Bronchial epithelial cell (primary cell): ENCODE results near the gene RECK. TPM values are rescaled to one million over a fixed set of nuclear protein-coding genes. Genes with fewer than 3 reads are reported as not detected.

Source experiments
- DNase-seq: peaks from one replicate; pipeline ENCODE4 v3.0.0-alpha.2; 2010; ENCODE audit warnings: low read depth
- FAIRE-seq: peaks from 2 replicates; lab custom pipeline; 2011; peaks lifted over from hg19 to GRCh38; lab: Jason Lieb, UNC
- H3K27me3 ChIP-seq: 2 replicates; pipeline ENCODE4 v1.5.1; 2011; ENCODE audit warnings: low read length; ENCODE audit not compliant: control insufficient read depth, insufficient read depth
- H3K36me3 ChIP-seq: 2 replicates; pipeline ENCODE4 v1.5.1; 2011; ENCODE audit warnings: low read length; ENCODE audit not compliant: control insufficient read depth, insufficient read depth
- H3K4me3 ChIP-seq: 2 replicates; pipeline ENCODE4 v1.5.1; 2011; ENCODE audit warnings: mild to moderate bottlenecking, low read depth, low read length, control low read depth
- total RNA-seq: library from RNA; depleted of rRNA; stranded (reverse); fragments of >200 nt; gene quantifications from 2 replicates; pipeline ENCODE4 v1.2.1, GENCODE V29; 2014
- TF ChIP-seq, protein P1 (sequence below): IDR thresholded peaks from 2 replicates; pipeline ENCODE4 v1.5.1; 2011; ENCODE audit warnings: mild to moderate bottlenecking, moderate library complexity, low read length, control low read depth, inconsistent platforms; ENCODE audit not compliant: insufficient read depth, severe bottlenecking

Gene RECK
- total RNA-seq, 1 donor from 2014 or later: 1.3 TPM

DNA sequence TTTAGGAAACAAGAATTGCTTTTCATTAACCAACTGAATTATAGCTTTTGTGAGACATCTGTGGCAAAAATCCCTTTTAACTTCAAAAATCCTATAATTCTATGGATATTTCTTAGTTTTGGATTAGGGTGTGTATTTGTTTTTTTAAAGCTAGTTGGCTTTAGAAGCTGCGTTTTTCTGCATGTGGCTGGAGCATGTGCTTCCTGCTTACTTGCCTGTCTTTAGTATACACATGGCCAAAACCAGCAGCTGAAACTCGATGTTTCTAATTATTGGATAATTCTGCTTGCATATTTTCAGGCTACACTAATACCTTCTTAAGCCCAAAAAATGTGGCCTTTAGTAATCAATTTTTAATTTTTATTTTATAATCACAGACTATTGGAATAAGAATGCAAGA is 8.9 kb downstream of the RECK start:
- Histone ChIP-seq H3K27me3 (no peaks in the 10 kb centered on the region), H3K4me3 (no peak overlapping the region), H3K36me3 (no peaks in the 10 kb centered on the region)
- DNase-seq (no peak), FAIRE-seq (no peak)
- TF ChIP-seq, protein P1, sequence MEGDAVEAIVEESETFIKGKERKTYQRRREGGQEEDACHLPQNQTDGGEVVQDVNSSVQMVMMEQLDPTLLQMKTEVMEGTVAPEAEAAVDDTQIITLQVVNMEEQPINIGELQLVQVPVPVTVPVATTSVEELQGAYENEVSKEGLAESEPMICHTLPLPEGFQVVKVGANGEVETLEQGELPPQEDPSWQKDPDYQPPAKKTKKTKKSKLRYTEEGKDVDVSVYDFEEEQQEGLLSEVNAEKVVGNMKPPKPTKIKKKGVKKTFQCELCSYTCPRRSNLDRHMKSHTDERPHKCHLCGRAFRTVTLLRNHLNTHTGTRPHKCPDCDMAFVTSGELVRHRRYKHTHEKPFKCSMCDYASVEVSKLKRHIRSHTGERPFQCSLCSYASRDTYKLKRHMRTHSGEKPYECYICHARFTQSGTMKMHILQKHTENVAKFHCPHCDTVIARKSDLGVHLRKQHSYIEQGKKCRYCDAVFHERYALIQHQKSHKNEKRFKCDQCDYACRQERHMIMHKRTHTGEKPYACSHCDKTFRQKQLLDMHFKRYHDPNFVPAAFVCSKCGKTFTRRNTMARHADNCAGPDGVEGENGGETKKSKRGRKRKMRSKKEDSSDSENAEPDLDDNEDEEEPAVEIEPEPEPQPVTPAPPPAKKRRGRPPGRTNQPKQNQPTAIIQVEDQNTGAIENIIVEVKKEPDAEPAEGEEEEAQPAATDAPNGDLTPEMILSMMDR: no peak

DNA sequence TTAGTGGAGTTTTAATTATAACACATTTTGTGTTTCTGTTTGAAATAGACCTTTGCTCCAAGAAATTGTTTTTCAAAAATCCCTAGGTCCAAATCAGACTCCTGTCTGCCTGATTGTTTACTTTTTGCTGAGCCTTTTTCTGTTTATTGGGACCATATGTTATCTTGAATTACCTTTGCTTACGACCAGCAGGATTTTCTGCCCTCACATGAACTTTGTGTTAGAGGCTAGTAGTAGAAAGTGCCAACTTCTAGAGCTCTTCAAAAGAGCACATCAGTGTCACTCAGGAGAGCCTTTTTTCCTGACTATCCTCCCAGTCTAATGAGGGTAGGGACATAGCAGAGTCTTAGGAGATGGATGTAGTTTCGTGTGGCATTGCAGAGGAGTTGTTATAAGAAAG is 10.2 kb downstream of the RECK start:
- DNase-seq (no peak), FAIRE-seq (no peak)
- TF ChIP-seq, protein P1: no peak
- Histone ChIP-seq H3K27me3 (no peaks in the 10 kb centered on the region), H3K4me3 (no peak overlapping the region), H3K36me3 (no peaks in the 10 kb centered on the region)

DNA sequence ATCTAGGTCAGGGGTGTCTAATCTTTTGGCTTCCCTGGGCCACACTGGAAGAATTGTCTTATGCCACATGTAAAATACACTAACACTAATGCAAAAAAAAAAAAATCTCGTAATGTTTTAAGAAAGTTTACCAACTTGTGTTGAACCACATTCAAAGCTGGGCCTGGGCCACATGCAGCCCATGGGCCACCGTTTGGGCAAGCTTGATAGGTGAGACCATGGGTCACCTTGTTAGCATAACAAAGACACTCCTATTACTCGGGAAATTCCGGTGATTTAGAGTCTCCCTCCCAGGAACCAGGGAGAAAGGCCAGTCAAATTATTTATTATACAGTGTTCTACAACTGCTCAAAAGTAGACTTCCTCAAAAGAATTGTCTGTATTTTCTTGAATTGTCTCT is 12.7 kb downstream of the RECK start:
- Histone ChIP-seq H3K4me3 (no peak overlapping the region), H3K27me3 (no peaks in the 10 kb centered on the region), H3K36me3 (no peaks in the 10 kb centered on the region)
- FAIRE-seq (no peak), DNase-seq (no peak)
- TF ChIP-seq, protein P1: no peak

DNA sequence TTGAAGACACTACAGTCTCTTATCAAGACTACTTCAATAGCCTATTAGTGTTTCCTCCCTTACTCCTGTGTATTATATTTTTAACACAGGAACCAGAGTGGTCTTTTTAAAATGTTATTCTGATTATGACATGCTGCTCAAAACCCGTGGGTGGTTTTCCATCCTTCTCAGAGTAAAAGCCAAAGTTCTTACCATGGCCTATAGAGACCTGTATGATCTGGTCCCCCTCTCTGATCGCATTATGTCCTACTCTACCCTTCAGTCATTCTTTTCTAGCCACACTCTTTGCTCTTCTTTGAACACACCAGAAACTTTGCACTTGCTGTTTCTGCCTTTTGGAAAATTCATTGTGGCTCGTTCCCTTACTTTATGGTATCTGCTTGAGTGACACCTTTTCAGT is 13.8 kb downstream of the RECK start:
- no peak overlapping the region for H3K4me3 ChIP-seq
- FAIRE-seq: no peak
- no peaks in the 10 kb centered on the region for H3K27me3 ChIP-seq
- H3K36me3 ChIP-seq: no peaks in the 10 kb centered on the region
- TF ChIP-seq, protein P1: no peak
- no peak for DNase-seq

DNA sequence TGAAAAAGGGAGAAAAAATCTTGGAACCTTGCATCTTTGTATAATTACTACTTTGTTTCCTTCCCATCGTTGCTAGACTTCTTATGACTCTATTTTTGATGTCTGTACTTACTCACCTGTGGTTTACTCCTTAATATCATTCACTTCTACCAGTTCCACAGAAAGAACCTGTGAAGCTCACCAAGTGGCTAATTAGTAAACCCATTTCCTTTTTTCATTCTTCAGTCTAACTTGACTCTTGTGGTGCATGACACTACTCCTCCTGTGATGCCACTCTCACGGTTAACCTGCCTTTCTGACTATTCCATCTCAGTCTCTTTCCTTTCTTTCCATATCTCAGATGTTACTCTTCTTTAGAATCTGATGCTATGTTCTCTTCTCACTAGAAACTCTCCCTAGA is 14.6 kb downstream of the RECK start:
- DNase-seq (no peak), FAIRE-seq (no peak)
- H3K27me3 ChIP-seq: no peaks in the 10 kb centered on the region
- no peaks in the 10 kb centered on the region for H3K36me3 ChIP-seq
- TF ChIP-seq, protein P1: no peak
- H3K4me3 ChIP-seq: no peak overlapping the region

GRCh38 chr9:36053971-36054370 is 17.3 kb downstream of the RECK start:
- DNase-seq (no peak), FAIRE-seq (no peak)
- TF ChIP-seq, protein P1: no peak
- no peak overlapping the region for H3K4me3 ChIP-seq
- H3K27me3 ChIP-seq: no peaks in the 10 kb centered on the region
- H3K36me3 ChIP-seq: no peaks in the 10 kb centered on the region
